ENCODE data around the gene SEMA5B. TPM values are rescaled to one million over a fixed set of nuclear protein-coding genes. Genes with fewer than 3 reads are reported as not detected.

SEMA5B gene
- total RNA-seq, 2 donors from 2014 or later, result not detected

DNA sequence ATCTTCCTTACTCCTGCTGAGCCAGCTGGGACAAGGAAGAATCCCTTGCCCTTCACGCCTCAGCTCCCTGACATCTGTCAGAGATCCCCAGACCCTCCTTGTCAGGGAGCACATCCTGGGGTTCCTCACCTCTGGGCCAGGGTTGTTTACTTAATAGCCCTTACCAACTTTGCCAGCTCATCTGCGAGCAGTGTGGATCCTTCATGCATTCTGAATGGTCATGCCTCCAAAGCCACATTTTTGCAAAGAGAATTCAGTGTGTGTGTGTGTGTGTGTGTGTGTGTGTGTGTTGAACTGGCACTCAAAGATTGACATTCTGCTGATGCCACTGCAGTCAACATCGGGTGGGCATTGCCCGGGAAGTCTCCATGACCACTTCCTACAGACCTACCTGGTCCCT is 120.1 kb downstream of the SEMA5B start:
- H3K27me3 Mint-ChIP-seq (ENCODE audit: low read depth), result peaks cover 20% of the 10 kb centered on the region
- peaks cover 0 to 2% of the 10 kb centered on the region in 2 donors for H3K36me3 Mint-ChIP-seq (ENCODE audit: insufficient read depth in 2 of 2)
- H3K4me3 Mint-ChIP-seq, result no peak overlapping the region
- no peaks in the 10 kb centered on the region for H3K4me1 Mint-ChIP-seq (ENCODE audit: low read depth)
- ATAC-seq (replicated peaks in 1 of 2) (no peak), DNase-seq (no peak)
- peaks cover 0 to 4% of the 10 kb centered on the region in 2 donors for H3K9me3 Mint-ChIP-seq
- H3K27ac Mint-ChIP-seq, result no peak overlapping the region

DNA sequence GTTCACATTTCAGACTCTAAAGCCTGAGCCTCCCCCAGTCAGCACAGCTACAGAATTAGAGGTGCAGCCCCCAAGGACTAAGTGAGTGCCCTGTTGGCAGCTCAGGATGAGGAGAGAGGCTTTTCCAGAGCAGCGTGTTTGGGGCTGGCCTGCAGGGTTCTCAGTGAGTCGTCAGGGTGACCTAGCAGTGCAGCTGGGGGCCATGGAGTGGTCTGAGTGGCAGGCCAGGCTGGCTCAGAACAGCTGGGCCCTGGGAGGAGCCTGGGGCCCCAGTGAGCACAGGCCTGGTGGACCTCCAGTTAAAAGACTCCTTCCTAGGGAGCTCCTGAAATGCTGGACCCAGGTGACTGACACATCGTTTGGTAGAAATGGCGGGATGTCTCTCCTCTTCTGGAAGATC is 124.4 kb downstream of the SEMA5B start:
- H3K4me1 Mint-ChIP-seq (ENCODE audit: low read depth), result no peaks in the 10 kb centered on the region
- H3K27me3 Mint-ChIP-seq (ENCODE audit: low read depth), result peaks cover 20% of the 10 kb centered on the region
- ATAC-seq (replicated peaks in 1 of 2), result no peak
- no peak overlapping the region for H3K27ac Mint-ChIP-seq
- peaks cover 0 to 4% of the 10 kb centered on the region in 2 donors for H3K9me3 Mint-ChIP-seq
- H3K36me3 Mint-ChIP-seq (ENCODE audit: insufficient read depth in 2 of 2), result peaks cover 0 to 2% of the 10 kb centered on the region in 2 donors
- DNase-seq, result no peak
- no peak overlapping the region for H3K4me3 Mint-ChIP-seq

DNA sequence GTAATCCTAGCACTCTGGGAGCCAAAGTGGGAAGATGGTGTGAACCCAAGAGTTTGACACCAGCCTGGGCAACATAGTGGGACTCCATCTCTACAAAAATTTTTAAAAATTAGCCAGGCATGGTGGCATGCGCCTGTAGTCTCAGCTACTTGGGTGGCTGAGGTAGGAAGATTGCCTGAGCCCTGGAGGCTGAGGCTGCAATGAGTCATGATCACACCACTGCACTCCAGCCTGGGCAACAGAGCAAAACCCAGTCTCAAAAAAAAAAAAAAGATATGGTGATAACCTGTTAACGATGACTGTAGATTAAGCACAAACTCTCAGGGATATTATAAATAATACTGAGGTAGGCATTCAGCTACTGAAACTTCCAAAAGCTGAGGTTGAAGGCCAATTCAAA is 125.2 kb downstream of the SEMA5B start:
- ATAC-seq (replicated peaks in 1 of 2) (no peak), DNase-seq (no peak)
- Mint-ChIP-seq H3K4me1 (ENCODE audit: low read depth) (no peaks in the 10 kb centered on the region), H3K27me3 (ENCODE audit: low read depth) (peaks cover 20% of the 10 kb centered on the region), H3K36me3 (ENCODE audit: insufficient read depth in 2 of 2) (peaks cover 0 to 2% of the 10 kb centered on the region in 2 donors), H3K27ac (no peak overlapping the region), H3K4me3 (no peak overlapping the region), H3K9me3 (peaks cover 0 to 4% of the 10 kb centered on the region in 2 donors)

DNA sequence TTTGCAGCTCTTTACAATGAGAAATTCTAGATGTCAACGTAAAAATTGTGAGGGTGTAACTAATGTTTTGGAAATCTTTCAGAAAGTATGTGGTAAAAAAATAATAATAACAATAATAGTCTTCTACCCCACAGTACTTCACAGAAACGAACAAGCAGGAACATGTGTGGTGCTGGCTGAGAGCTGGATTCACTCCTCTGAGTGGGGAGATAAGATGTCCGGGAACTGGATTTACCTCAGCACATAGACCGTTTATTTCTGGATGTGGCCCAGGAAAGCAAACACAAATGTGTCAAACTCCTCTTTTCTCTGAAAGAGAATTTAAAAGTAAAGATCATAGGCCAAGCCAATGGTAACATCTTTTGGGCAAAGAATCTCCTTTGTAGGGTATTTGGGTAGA is 129.3 kb downstream of the SEMA5B start:
- H3K4me3 Mint-ChIP-seq, result no peak overlapping the region
- peaks cover 6% of the 10 kb centered on the region for H3K4me1 Mint-ChIP-seq (ENCODE audit: low read depth)
- peaks cover 6% of the 10 kb centered on the region for H3K27me3 Mint-ChIP-seq (ENCODE audit: low read depth)
- no peak for DNase-seq
- no peaks in the 10 kb centered on the region for H3K9me3 Mint-ChIP-seq
- ATAC-seq (replicated peaks in 1 of 2), result no peak
- H3K27ac Mint-ChIP-seq, result no peak overlapping the region
- peaks cover 0 to 2% of the 10 kb centered on the region in 2 donors for H3K36me3 Mint-ChIP-seq (ENCODE audit: insufficient read depth in 2 of 2)

DNA sequence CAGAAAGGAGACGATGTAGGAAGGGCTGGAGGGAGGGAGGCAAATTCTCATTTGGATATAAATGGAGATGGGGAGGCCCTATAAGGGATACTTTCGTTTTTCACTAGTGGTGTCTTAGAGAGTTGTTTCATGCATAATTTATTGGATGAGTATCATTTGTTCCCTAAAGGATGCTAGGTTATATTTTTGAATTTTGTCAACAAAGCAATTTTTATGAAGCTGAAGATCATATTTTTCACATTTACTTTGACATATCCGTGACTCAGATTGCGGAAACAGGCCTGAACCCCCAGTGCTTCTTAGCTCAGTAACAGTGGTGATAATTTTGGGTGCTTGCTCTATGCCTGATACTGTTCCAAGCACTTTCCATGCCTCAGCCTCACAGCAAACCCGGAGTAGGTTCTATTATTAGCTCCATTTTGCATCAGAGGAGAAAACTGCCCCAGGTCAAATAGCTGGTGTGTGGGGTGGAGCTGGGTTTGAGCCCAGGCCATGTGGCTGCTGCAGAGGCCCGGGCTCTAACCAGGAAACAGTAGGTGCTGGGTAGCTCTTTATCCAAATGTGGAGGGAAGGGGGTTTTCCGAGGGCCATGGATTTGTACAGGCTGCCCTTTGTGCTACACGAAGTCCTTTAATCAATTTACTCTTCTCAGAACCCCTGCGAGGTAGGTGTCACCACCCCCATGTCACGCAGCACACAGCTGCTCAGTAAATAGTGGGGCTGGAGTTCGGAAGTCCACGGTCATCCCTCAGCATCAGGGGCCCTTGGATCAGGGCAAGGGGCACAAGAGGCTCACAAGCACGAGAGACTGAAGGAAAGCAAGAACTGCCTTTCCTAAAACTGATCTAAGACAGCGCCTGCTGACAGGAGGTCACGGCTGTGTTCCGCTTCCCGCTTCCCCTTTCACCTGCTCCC is 133.6 kb downstream of the SEMA5B start:
- H3K27me3 Mint-ChIP-seq (ENCODE audit: low read depth), result peaks cover 6% of the 10 kb centered on the region
- H3K9me3 Mint-ChIP-seq, result no peaks in the 10 kb centered on the region
- H3K27ac Mint-ChIP-seq, result no peak overlapping the region
- DNase-seq (no peak), ATAC-seq (replicated peaks in 1 of 2) (no peak)
- H3K36me3 Mint-ChIP-seq (ENCODE audit: insufficient read depth in 2 of 2), result peaks cover 0 to 2% of the 10 kb centered on the region in 2 donors
- H3K4me3 Mint-ChIP-seq, result no peak overlapping the region
- peaks cover 22% of the 10 kb centered on the region for H3K4me1 Mint-ChIP-seq (ENCODE audit: low read depth)

DNA sequence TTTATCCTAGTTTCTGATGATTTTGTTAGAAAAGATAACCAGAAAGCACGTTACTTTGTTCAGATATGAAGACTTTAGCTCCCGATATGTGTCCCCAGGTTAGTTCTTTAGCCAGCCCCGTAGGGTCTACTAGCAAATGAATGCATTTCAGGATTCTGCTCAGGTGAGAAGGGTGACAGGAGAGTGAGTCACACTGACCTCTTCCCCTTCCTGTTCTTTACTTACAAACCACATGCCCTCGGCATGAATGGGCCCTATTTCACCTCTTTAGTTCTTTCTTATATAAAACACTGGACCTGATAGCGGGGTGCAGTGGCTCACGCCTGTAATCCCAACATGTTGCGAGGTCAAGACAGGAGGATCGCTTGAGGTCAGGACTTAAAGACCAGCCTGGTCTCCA is 134.3 kb downstream of the SEMA5B start:
- peaks cover 6% of the 10 kb centered on the region for H3K27me3 Mint-ChIP-seq (ENCODE audit: low read depth)
- H3K4me3 Mint-ChIP-seq, result peak overlapping the region in 1 of 2 donors; percentile 3
- ATAC-seq (replicated peaks in 1 of 2) (peak; percentile 85 to 92), DNase-seq (peak; percentile 10 to 22)
- H3K27ac Mint-ChIP-seq, result no peak overlapping the region
- peaks cover 22% of the 10 kb centered on the region for H3K4me1 Mint-ChIP-seq (ENCODE audit: low read depth)
- peaks cover 0 to 2% of the 10 kb centered on the region in 2 donors for H3K36me3 Mint-ChIP-seq (ENCODE audit: insufficient read depth in 2 of 2)
- H3K9me3 Mint-ChIP-seq, result no peaks in the 10 kb centered on the region

DNA sequence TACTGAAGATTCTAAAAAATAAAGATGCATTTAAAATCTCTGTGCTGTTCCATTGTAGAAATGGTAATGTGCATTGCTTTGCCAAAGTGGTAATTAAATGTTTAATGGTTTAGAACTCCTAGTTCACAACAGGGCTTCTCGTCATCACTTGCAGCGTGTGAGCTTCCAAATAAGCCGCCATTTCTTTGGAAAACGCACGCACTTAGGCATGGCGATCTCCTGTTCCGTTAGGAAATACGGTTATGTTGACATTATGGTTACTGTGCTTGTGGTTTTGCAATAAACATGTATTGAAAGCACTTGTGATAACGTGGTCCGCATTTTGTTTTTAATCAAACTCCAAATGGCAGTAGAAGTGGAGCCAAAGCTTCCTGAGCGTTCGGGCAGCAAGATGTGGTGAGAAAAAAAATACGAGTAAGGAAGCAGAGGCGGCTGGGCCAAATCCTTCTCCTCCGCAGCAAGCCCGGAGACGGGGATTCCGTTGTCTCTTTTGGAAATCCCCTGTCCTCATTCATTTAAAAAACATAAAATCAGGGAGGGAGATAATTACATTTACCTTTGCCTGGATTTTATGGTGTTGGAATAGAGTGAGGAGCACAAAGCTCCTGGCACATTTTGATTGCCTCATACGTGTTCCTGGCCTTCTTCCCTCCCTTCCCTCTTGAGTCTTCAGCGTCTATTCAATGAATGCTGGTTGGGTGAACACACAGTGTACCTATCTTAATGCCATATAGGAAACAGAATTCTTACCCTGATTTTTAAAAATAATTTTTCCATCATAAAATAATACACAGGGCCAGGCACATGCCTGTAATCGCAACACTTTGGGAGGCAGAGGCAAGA is 135.2 kb downstream of the SEMA5B start:
- DNase-seq, result no peak
- no peak overlapping the region for H3K4me3 Mint-ChIP-seq
- peaks cover 0 to 2% of the 10 kb centered on the region in 2 donors for H3K36me3 Mint-ChIP-seq (ENCODE audit: insufficient read depth in 2 of 2)
- no peak overlapping the region for H3K27ac Mint-ChIP-seq
- peaks cover 22% of the 10 kb centered on the region for H3K4me1 Mint-ChIP-seq (ENCODE audit: low read depth)
- H3K9me3 Mint-ChIP-seq, result no peaks in the 10 kb centered on the region
- peaks cover 6% of the 10 kb centered on the region for H3K27me3 Mint-ChIP-seq (ENCODE audit: low read depth)
- ATAC-seq (replicated peaks in 1 of 2), result no peak

DNA sequence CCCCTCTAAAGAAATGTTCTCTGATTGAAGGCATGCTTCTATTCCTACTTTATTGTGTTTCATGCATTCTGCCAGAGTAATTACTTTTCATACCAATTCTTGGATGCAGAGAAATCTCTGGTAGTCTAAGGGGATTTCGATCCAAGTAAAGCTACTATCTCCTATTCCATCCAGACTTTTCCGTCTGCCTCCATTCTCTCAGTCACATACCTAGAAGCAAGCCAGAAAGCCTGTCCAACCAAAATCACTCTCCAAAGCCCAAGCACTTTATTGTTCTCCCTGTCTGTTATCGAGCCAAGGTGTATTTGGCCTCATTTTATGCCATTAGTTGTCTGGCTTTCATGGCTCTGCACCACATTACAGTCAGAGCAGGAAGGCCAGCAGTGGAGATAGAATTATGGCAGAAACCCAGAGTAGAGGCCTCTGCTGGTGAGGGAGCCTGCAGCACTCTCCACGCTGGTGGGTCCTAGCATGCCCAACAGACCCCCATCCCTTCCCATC is 136.8 kb downstream of the SEMA5B start:
- Mint-ChIP-seq H3K27me3 (ENCODE audit: low read depth) (no peaks in the 10 kb centered on the region), H3K27ac (no peak overlapping the region), H3K4me3 (no peak overlapping the region)

DNA sequence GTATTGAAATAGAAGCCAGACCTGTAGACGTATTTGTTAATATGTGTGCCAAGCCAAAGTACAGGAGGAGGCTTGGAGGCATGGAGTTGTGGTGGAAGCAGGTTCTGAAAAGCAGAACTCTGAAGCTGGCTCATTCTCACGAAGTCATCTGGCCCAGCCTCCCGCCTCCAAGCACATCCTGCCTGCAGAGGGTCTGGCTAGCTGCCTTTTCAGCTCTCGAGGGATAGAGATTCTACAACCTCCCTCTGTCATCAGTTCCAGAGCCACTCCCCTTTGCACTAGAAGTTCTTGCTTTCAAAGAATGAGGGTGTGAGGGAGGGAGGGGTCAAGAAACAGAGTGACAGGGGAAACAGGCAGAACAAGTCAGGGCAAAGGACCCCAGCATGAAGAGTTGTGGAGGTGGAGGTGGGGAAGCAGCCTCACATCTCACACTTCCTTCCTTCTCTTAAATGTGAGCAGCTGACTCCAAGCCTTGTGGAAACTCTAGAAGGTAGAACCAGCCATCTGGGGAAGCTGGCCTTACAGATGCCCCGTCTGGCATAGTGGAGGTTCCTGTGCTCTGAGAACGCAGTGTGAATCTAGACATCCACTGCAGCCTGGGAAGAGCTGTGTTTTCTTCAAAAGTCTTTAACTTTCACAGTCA is 137.4 kb downstream of the SEMA5B start:
- DNase-seq (peak; percentile 10 to 11), ATAC-seq (replicated peaks in 1 of 2) (peak; percentile 73)
- no peaks in the 10 kb centered on the region for H3K9me3 Mint-ChIP-seq
- H3K36me3 Mint-ChIP-seq (ENCODE audit: insufficient read depth in 2 of 2), result no peaks in the 10 kb centered on the region
- H3K4me1 Mint-ChIP-seq (ENCODE audit: low read depth), result peaks cover 22% of the 10 kb centered on the region
- no peak overlapping the region for H3K4me3 Mint-ChIP-seq
- no peak overlapping the region for H3K27ac Mint-ChIP-seq
- H3K27me3 Mint-ChIP-seq (ENCODE audit: low read depth), result no peaks in the 10 kb centered on the region

More for the DNA sequence above, 136.8 kb downstream of the SEMA5B start:
- DNase-seq (no peak), ATAC-seq (replicated peaks in 1 of 2) (no peak)
- H3K9me3 Mint-ChIP-seq, result no peaks in the 10 kb centered on the region
- peaks cover 22% of the 10 kb centered on the region for H3K4me1 Mint-ChIP-seq (ENCODE audit: low read depth)
- H3K36me3 Mint-ChIP-seq (ENCODE audit: insufficient read depth in 2 of 2), result no peaks in the 10 kb centered on the region

DNA sequence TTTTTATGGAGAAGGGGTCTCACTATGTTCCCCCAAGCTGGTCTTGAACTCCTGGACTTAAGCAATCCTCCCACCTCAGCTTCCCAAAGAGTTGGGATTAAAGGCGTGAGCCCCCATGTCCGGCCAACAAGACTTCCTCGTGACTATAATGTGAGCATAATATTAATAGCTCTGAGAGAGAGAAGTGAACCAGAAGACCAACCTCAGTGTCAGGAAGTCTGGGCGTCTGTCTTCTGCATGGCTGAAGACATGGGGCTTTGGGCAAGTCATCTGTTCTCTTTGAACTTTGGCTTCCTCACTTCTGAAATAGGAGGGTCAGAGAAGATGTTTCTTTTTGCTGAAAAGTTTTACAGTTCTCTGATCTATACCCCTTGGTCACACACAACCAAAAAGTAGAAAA is 140.6 kb downstream of the SEMA5B start:
- no peaks in the 10 kb centered on the region for H3K9me3 Mint-ChIP-seq
- DNase-seq, result no peak
- H3K27ac Mint-ChIP-seq, result no peak overlapping the region
- ATAC-seq (replicated peaks in 1 of 2), result no peak
- no peaks in the 10 kb centered on the region for H3K36me3 Mint-ChIP-seq (ENCODE audit: insufficient read depth in 2 of 2)
- no peaks in the 10 kb centered on the region for H3K27me3 Mint-ChIP-seq (ENCODE audit: low read depth)
- no peak overlapping the region for H3K4me3 Mint-ChIP-seq
- peaks cover 14% of the 10 kb centered on the region for H3K4me1 Mint-ChIP-seq (ENCODE audit: low read depth)

DNA sequence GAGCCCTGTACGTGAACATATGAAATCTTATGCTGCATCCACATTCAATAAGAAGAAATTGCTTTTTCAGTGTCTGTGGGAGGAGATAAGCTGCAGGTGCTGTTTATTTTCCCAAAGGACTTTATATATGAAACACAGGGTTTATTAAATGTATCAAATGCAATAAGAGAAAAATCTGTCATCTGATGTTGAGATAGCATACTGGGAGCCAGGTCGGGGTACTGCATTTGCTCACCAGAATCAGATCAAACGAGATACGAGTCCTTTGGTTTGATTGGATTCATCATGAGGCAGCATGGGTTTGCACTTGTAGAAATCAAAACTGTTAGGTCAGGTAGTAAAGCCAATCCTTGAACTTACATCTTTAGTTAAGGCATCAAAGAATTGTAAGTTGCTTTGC is 141.3 kb downstream of the SEMA5B start:
- no peaks in the 10 kb centered on the region for H3K36me3 Mint-ChIP-seq (ENCODE audit: insufficient read depth in 2 of 2)
- DNase-seq, result no peak
- H3K27ac Mint-ChIP-seq, result no peak overlapping the region
- no peak for ATAC-seq (replicated peaks in 1 of 2)
- H3K9me3 Mint-ChIP-seq, result no peaks in the 10 kb centered on the region
- H3K4me3 Mint-ChIP-seq, result no peak overlapping the region
- H3K4me1 Mint-ChIP-seq (ENCODE audit: low read depth), result peaks cover 14% of the 10 kb centered on the region
- no peaks in the 10 kb centered on the region for H3K27me3 Mint-ChIP-seq (ENCODE audit: low read depth)

DNA sequence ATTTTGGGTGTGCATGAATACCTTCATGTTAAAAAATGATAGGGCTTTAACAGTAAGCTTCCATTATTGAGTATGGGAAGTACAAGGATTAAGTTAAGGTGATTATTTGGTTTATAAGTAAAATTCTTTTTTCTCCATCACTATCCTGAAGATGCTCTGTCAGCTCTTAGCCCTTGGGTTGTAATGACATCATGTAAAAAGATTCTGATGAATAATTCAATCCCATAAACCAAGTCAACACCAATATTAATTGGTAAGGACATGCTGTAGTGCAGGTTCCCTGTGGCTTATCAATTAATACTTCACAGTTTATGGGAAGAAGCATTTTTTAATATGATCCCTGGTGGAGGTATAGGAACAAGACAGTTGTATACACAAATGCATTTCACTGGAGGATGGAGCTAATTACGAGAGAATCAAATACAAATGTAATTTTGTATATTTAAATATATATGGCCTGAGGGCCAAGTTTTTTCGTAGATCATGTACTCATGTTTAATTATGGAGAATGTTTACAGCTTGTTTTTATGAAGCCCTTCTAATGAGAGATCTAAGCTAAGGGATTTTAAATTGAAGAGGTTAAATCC is 145.1 kb downstream of the SEMA5B start:
- H3K9me3 Mint-ChIP-seq, result no peaks in the 10 kb centered on the region
- H3K4me3 Mint-ChIP-seq, result no peak overlapping the region
- no peak for DNase-seq
- H3K4me1 Mint-ChIP-seq (ENCODE audit: low read depth), result peaks cover 6% of the 10 kb centered on the region
- ATAC-seq (replicated peaks in 1 of 2), result no peak
- no peak overlapping the region for H3K27ac Mint-ChIP-seq
- peaks cover 0 to 1% of the 10 kb centered on the region in 2 donors for H3K36me3 Mint-ChIP-seq (ENCODE audit: insufficient read depth in 2 of 2)
- no peaks in the 10 kb centered on the region for H3K27me3 Mint-ChIP-seq (ENCODE audit: low read depth)

Measured in activated T-cell treated with anti-CD3 and anti-CD28 coated beads, Interleukin-2, amount 50 U/mL, for 72 hours (primary cell).